ENCODE results near the gene MILR1.
"Not testable (repeated sequence)": the region's sequence is repeated elsewhere in the genome, so short reads cannot be mapped to it uniquely, and the experiment has no call there.

The MILR1 gene

GRCh38 chr17:64448665-64449512 lies at the start of gene MILR1:
MILR1 (plus strand) TSS chr17:64449115; CDS start chr17:64449169, 54 bp downstream.
- DNase-seq = peak; percentile 99

GRCh38 chr17:64399767-64400156 lies 49.2 kb upstream of the MILR1 start:
- DNase-seq = no peak

GRCh38 chr17:64400642-64401041 lies 48.3 kb upstream of the MILR1 start:
- DNase-seq = no peak

- no peak for DNase-seq
Measured at GRCh38 chr17:64401244-64401860, 47.6 kb upstream of the MILR1 start.

- DNase-seq = no peak
Measured at GRCh38 chr17:64401941-64402340, 47.0 kb upstream of the MILR1 start.

GRCh38 chr17:64402469-64402868 lies 46.4 kb upstream of the MILR1 start:
- no peak for DNase-seq

GRCh38 chr17:64403881-64404460 lies 44.9 kb upstream of the MILR1 start:
- no peak for DNase-seq

GRCh38 chr17:64406321-64407200 lies 42.4 kb upstream of the MILR1 start:
- DNase-seq = no peak

- no peak for DNase-seq
Measured at GRCh38 chr17:64410750-64411490, 38.0 kb upstream of the MILR1 start.

GRCh38 chr17:64411999-64412771 lies 36.7 kb upstream of the MILR1 start:
- DNase-seq = peak; percentile 31

GRCh38 chr17:64412944-64413381 lies 36.0 kb upstream of the MILR1 start:
- no peak for DNase-seq

GRCh38 chr17:64413513-64413912 lies 35.4 kb upstream of the MILR1 start:
- DNase-seq = no peak

GRCh38 chr17:64418506-64419339 lies 30.2 kb upstream of the MILR1 start:
- DNase-seq = no peak

GRCh38 chr17:64420143-64420670 lies 28.7 kb upstream of the MILR1 start:
- peak; percentile 50 for DNase-seq

- DNase-seq = not testable (repeated sequence)
Measured at GRCh38 chr17:64422121-64422520, 26.8 kb upstream of the MILR1 start.

GRCh38 chr17:64423881-64424280 lies 25.0 kb upstream of the MILR1 start:
- DNase-seq = no peak

GRCh38 chr17:64424324-64424849 lies 24.5 kb upstream of the MILR1 start:
- DNase-seq = no peak

- DNase-seq = no peak
Measured at GRCh38 chr17:64425191-64425590, 23.7 kb upstream of the MILR1 start.

GRCh38 chr17:64426596-64426995 lies 22.3 kb upstream of the MILR1 start:
- DNase-seq = no peak

GRCh38 chr17:64428406-64428805 lies 20.5 kb upstream of the MILR1 start:
- DNase-seq = no peak
